ENCODE data around the gene SLC17A8. TPM values are rescaled to one million over a fixed set of nuclear protein-coding genes. Genes with fewer than 3 reads are reported as not detected.

SLC17A8 gene
- total RNA-seq, 1 experiment from 2014 or later, result not detected

GRCh38 chr12:100435957-100436356 lies 79.1 kb downstream of the SLC17A8 start:
- Histone ChIP-seq H3K4me3 (no peak overlapping the region), H3K9me2 (ENCODE audit: insufficient read depth) (no peaks in the 10 kb centered on the region), H3K79me2 (ENCODE audit: low read depth) (no peaks in the 10 kb centered on the region), H4K20me1 (ENCODE audit: insufficient read depth) (no peaks in the 10 kb centered on the region), H3K36me3 (ENCODE audit: low read depth) (no peaks in the 10 kb centered on the region), H3K27ac (no peak overlapping the region), H3K4me2 (no peak overlapping the region), H3K9me3 (ENCODE audit: insufficient read depth, low read depth) (no peaks in the 10 kb centered on the region), H2AFZ (no peak overlapping the region), H3K27me3 (ENCODE audit: insufficient read depth, low read depth) (peaks cover 18% of the 10 kb centered on the region), H3F3A (ENCODE audit: insufficient read depth, low read depth) (no peaks in the 10 kb centered on the region), H3K4me1 (replicated peaks; ENCODE audit: insufficient read depth) (no peaks in the 10 kb centered on the region)
- CTCF ChIA-PET, result no interaction called here
- DNase-seq, result no peak
- TF ChIP-seq EZH2 (IDR thresholded peaks at IDR 0.05; ENCODE audit: low read depth), result no peak
- TF ChIP-seq CTCF (conservative IDR thresholded peaks at IDR 0.05), result no peak
- POLR2A ChIA-PET (ENCODE audit: unreplicated experiment), result no interaction called here
- no TSS peak for BruUV-seq (replicated peaks)
- intact Hi-C loops (cut with micrococcal nuclease; ENCODE audit: unreplicated experiment), result no loop called here

- TF ChIP-seq CTCF (conservative IDR thresholded peaks at IDR 0.05), result no peak
- TF ChIP-seq EZH2 (IDR thresholded peaks at IDR 0.05; ENCODE audit: low read depth), result no peak
- no peak for DNase-seq
- H4K20me1 ChIP-seq (ENCODE audit: insufficient read depth), result no peaks in the 10 kb centered on the region
- 0 out of 2 replicates have a peak, but pooled peaks cover 14% of the 10 kb centered on the region for H3K27me3 ChIP-seq (ENCODE audit: insufficient read depth, low read depth)
- no peaks in the 10 kb centered on the region for H3K4me1 ChIP-seq (replicated peaks; ENCODE audit: insufficient read depth)
- no peaks in the 10 kb centered on the region for H3K79me2 ChIP-seq (ENCODE audit: low read depth)
- H3K36me3 ChIP-seq (ENCODE audit: low read depth), result no peaks in the 10 kb centered on the region
- POLR2A ChIA-PET (ENCODE audit: unreplicated experiment), result no interaction called here
- no peaks in the 10 kb centered on the region for H3F3A ChIP-seq (ENCODE audit: insufficient read depth, low read depth)
- H3K9me2 ChIP-seq (ENCODE audit: insufficient read depth), result no peaks in the 10 kb centered on the region
- no peak overlapping the region for H3K27ac ChIP-seq
- no peaks in the 10 kb centered on the region for H3K9me3 ChIP-seq (ENCODE audit: insufficient read depth, low read depth)
- intact Hi-C loops (cut with micrococcal nuclease; ENCODE audit: unreplicated experiment), result no loop called here
- H3K4me2 ChIP-seq, result no peak overlapping the region
- H3K4me3 ChIP-seq, result no peak overlapping the region
- no TSS peak for BruUV-seq (replicated peaks)
- CTCF ChIA-PET, result no interaction called here
- no peak overlapping the region for H2AFZ ChIP-seq
Observed at GRCh38 chr12:100437038-100437841, 80.4 kb downstream of the SLC17A8 start.

- Histone ChIP-seq H2AFZ (no peak overlapping the region), H3K27me3 (ENCODE audit: insufficient read depth, low read depth) (0 out of 2 replicates have a peak, but pooled peaks cover 14% of the 10 kb centered on the region), H3K27ac (no peak overlapping the region), H3F3A (ENCODE audit: insufficient read depth, low read depth) (no peaks in the 10 kb centered on the region), H3K79me2 (ENCODE audit: low read depth) (no peaks in the 10 kb centered on the region), H3K36me3 (ENCODE audit: low read depth) (no peaks in the 10 kb centered on the region), H3K4me3 (no peak overlapping the region), H3K4me1 (replicated peaks; ENCODE audit: insufficient read depth) (no peaks in the 10 kb centered on the region), H3K9me2 (ENCODE audit: insufficient read depth) (no peaks in the 10 kb centered on the region), H3K9me3 (ENCODE audit: insufficient read depth, low read depth) (no peaks in the 10 kb centered on the region), H3K4me2 (no peak overlapping the region), H4K20me1 (ENCODE audit: insufficient read depth) (no peaks in the 10 kb centered on the region)
- CTCF ChIA-PET, result no interaction called here
- no peak for DNase-seq
- no peak for TF ChIP-seq CTCF (conservative IDR thresholded peaks at IDR 0.05)
- no peak for TF ChIP-seq EZH2 (IDR thresholded peaks at IDR 0.05; ENCODE audit: low read depth)
- POLR2A ChIA-PET (ENCODE audit: unreplicated experiment), result no interaction called here
- no TSS peak for BruUV-seq (replicated peaks)
- intact Hi-C loops (cut with micrococcal nuclease; ENCODE audit: unreplicated experiment), result no loop called here
Observed at GRCh38 chr12:100439797-100440196, 82.9 kb downstream of the SLC17A8 start.

Data from PC-9 (cell line).